GM19238 (cell line): ENCODE data around the gene SH3RF3.

Source experiments
- DNase-seq: peaks from one replicate; pipeline ENCODE4 v3.0.0; 2011; ENCODE audit warnings: low spot score; ENCODE audit not compliant: insufficient read length

The SH3RF3 gene

GRCh38 chr2:109332880-109333279 is 203.9 kb downstream of the SH3RF3 start:
- DNase-seq: no peak

DNA sequence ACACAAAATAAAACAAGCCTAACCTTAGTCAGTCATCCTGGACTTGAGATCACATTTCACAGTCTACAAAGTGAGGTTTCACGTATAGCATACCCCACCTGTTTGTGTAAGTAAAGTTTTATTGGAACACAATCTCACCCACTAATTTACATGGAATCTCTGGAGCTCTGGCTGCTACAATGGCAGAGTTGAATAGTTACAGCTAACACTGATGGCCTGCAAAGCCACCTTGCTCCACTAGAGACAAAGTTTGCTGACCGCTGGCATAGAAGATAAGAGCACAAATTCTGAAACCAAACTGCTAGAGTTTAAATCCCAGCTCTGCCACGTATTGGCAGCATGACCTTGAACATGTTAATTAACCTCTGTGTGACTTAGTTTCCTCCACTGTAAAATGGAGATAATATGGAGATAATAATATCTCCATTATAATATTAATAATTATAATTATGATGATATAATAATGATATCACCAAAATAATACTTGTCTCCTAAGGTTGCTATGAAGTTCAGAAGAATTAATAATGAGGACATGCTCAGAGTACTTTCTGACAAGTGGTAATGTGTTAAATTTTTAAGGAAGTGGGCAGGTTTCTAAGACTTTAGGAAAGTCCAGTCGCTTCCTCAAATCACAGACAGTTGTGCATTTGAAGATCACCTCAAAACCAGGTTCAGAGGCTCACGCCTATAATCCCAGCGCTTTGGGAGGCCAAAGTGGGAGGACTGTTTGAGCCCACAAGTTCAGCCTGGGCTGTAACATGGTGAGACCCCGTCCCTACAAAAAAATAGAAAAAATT is 204.6 kb downstream of the SH3RF3 start:
- no peak for DNase-seq

DNA sequence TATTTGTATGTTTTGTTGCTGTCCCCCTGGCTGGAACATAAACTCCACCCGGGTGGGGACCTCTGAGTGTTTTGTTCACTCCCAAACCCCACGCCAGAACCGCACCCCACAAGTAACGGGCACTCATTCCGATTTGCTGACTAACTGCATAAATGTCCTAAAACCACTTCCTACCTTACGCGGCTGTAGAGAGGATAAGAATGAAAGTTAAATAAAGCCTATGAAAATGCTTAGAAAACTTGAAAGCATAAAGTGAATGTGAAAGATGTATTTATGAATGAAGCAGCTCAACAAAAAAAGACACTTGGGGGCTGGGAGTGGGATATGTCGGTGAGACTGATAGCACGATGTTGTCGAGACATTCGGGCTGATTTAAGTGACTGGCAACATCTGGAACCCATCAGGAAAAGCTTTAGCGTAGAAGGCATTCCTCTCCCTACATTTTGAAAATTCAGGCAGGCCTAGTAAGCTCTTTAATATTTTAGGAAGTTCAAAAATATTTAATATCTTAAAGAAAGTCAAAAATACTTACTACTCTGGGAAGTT is 206.7 kb downstream of the SH3RF3 start:
- no peak for DNase-seq

- DNase-seq: no peak
Observed at GRCh38 chr2:109336296-109336695, 207.3 kb downstream of the SH3RF3 start.

- DNase-seq: no peak
Observed at GRCh38 chr2:109337221-109337620, 208.2 kb downstream of the SH3RF3 start.

GRCh38 chr2:109339519-109339966 is 210.5 kb downstream of the SH3RF3 start:
- no peak for DNase-seq

DNA sequence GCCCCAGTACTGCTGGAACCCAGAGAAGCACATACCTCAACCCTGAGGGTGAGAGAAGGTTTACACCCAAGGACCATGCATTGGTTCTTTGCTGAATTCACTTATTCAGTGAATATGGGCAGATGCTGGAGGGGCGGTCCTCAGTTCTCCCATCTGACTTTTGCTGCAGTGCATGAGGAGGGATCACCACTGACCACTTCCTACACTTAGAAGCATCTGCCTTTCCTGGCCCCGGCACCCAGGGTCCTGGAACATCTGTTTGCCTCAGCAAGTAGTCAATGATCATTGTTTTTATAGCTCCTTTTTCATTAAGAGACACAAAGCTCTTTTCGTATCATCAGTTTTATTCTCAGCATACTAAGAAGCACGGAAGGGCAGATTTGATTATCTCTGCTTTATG is 211.4 kb downstream of the SH3RF3 start:
- no peak for DNase-seq

DNA sequence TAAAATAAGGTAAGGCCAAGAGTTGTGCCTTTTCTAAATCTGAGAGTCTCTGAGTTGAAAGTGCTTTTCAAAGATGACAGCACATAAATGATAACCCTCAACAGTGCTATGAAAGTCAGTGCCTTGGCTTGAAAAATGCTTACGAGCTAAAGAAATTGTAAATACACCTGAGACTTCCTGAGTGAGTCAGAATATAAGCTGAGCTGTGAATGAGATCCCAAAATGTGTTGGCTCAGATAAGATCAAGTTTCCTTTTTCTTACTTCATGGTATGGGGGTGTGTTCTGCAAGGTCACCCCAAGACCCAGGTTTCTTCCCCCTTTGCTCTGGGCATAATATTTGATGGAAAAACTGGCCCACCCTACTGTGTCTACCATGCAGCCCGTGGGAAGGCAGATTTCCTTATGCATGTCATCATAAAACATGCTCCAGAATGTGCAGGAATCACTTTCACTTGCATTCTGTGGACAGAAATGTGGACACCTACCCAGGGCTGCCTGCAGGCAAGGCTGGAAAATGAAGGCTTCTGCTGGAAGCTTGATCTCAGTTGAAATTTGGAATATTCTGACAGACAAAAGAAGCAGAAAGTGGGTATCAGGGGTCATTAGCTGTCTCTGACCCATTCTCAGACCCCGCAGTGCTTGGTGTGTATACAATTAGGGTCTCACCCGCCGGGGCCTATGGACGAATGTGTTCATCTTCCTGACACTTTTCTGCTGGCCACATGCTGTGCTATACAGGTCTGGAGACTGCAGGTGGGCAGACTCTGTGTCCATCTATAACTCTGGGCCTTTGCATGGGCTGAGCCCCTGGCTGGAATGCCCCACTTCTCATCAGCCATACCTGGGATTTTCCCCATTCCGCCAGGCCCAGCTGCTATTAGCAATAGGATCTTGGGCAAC is 212.6 kb downstream of the SH3RF3 start:
- DNase-seq: no peak

DNA sequence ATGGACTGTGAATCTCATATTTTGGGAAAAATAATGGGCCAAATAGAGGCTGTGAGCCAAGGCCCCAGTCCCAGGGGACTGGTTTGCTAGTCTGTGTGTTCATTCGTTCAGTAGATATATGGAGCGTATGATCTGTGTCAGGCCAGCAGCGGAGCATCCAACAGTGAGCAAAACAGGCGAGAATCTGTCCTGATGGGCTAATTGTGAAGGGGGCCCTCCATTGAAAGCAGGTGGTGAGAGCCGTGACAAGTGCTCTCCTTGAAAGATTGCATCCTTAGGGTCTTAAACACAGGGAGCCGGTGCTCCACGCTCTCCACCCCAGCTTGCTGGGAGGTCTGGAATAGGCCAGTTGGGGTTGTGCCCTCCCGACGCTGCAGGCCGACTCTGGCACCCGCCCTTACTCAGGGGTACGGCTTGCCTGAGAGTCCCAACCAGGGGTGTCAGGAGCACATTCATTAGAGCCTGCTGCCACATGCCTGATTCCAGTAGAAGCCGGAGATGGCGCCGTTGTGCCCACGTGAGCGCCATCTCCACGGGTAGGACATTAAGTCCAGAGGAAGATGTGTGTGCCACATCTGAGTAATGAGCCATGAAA is 213.3 kb downstream of the SH3RF3 start:
- DNase-seq: no peak

GRCh38 chr2:109342930-109343329 is 213.9 kb downstream of the SH3RF3 start:
- DNase-seq: no peak

GRCh38 chr2:109343460-109343859 is 214.5 kb downstream of the SH3RF3 start:
- no peak for DNase-seq

DNA sequence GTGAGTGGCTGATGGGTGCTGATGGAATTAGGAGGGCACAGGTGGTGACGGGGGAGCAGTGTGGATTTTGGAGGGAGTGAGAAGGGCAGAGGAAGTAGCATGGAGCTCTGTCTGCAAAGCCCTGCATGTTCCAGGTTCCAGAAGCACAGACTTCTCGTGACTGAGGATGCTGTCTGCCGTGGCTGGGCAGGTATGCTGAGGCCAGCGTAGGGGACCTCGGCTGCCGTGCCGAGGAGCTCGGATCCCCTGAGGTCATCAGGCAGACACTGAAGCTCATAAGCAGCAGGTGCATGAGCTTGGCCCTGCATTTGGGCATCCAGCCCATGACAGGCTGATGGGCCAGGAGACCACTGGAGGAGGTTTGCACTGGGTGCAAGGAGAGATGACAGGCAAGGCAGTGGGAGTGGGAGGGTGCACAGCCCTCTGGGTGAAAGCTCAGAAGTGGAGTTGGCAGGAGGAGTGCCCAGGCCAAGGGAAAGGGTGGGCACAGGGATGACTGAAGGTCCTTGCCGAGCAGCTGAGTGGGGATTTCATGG is 215.3 kb downstream of the SH3RF3 start:
- DNase-seq: no peak

DNA sequence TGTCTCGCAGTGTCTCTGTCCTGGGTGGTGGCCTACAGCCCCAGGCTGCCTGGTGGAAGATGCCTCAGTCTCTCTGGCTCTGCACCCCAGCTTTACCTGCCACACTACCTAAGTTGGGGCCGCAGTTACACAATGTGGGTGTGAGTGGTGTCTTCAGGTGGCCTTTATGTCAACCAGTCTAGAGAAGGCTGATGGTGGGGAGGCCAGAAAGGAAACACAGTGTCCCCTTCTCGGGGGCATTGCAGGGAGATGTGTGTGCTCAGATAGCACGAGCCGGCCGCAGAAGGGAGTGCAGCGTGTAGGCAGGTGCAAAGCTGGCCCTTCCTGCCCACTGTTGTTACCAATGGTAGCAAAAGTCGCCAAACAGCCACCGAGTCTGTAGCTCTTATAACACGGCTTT is 216.1 kb downstream of the SH3RF3 start:
- no peak for DNase-seq

GRCh38 chr2:109345653-109346480 is 216.9 kb downstream of the SH3RF3 start:
- DNase-seq: no peak

DNA sequence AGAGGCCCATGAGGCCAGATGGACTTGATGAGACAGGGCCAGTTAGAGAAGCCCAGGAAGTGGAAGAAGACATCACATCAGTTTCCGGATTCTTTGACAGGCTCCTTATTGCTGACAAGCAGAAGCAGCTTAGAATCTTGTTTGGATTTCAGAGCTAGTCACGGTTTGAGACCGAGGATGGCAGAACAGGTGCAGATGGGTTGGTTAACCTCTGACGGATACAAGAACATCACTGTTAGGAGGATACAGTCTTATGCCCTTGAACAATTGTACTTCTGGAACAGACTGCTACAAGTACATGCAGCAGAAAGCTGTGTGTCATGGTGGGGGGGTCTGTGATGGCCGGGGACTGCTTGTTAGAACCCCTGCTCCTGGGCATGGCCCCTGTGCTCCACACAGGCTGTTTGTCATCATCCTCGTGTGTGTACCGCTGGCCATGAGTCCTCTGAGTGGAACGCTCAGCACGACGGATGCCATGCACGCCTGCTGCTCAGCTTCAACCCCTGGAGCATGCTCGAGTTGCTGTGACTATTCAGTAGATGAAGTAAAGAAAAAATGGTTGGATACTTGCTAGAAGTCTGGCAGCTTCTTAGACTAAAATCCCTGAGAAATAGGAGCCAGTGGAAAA is 217.7 kb downstream of the SH3RF3 start:
- DNase-seq: no peak

- DNase-seq: no peak
Observed at GRCh38 chr2:109347626-109348025, 218.6 kb downstream of the SH3RF3 start.

DNA sequence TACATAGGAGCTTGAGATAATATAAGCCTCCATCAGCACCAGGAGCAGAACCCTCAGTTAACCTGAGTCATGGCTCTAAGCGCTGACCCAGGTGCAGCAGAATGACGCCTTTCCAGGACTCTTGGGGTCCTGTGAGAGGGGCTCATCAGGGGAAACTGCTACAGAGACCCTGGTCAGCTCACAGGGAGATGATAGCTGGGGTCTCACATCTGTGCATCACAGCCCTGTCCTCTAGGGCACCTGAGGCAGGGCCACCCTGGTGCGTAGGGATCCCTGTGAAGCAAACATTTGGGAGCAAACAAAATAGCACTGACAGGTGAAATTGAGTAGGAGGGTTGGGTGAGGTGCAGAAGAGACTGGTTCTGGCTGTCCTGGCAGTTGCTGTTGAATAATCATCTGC is 219.2 kb downstream of the SH3RF3 start:
- no peak for DNase-seq

- DNase-seq: peak; percentile 47
Observed at GRCh38 chr2:109348671-109349502, 219.9 kb downstream of the SH3RF3 start.
